ENCODE data around the gene PARP4.

GRCh38 chr13:24396821-24397220 is 115.8 kb downstream of the PARP4 start:
- TF ChIP-seq ZNF114 (CRISPR knock-in tag; IDR thresholded peaks at IDR 0.05) (no peak), CTCF (conservative IDR thresholded peaks at IDR 0.05; ENCODE audit: low read depth in 2 of 2) (no peak), EZH2phosphoT487 (IDR thresholded peaks at IDR 0.05; ENCODE audit: unreplicated experiment) (no peak), REST (IDR thresholded peaks at IDR 0.05; ENCODE audit: unreplicated experiment) (no peak), JUNB (IDR thresholded peaks at IDR 0.05; ENCODE audit: unreplicated experiment) (no peak), POLR2AphosphoS5 (IDR thresholded peaks at IDR 0.05; ENCODE audit: low read depth) (no peak), ZNF331 (CRISPR knock-in tag; IDR thresholded peaks at IDR 0.05; ENCODE audit: low read depth) (no peak), CREB1 (CRISPR knock-in tag; IDR thresholded peaks at IDR 0.05; ENCODE audit: low read depth) (no peak), EZH2 (IDR thresholded peaks at IDR 0.05; ENCODE audit: low read depth, unreplicated experiment) (no peak), ETS1 (IDR thresholded peaks at IDR 0.05) (no peak), NANOG (IDR thresholded peaks at IDR 0.05; ENCODE audit: borderline replicate concordance) (no peak)
